Measurements from ENCODE around the gene MYO7A.

Gene MYO7A

DNA sequence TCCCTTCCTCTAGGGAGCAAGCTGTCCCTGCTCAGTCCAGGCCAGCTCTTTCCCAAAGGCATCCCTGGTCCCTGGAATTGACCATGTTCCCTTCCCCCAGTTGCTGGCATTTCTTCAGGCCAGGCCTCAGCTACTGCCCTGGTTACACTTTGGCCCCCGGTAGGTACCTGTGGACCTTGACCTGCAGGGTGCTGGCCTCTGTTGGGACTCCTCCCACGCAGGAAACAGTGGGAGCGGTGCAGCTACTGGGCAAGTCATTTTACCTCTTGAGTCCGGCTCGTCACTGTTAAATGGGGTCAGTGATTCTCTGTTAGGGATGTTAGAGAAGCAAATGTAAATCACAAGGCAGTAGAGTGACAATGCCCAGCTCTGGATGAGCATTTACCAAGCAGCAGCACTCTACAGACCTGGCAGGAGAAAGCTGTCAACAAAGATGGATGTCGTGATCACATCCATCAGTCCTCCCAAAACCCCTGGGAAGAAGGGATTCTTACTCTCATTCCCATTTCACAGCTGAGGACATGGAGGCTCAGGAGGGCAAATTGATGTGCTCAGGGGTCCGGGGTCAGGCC is 16.9 kb downstream of the MYO7A start:
- DNase-seq (ENCODE audit: low read depth in 1 of 2, low spot score in 1 of 2): no peak

GRCh38 chr11:77146261-77147035 is 18.4 kb downstream of the MYO7A start:
- no peak for DNase-seq (ENCODE audit: low read depth in 1 of 2, low spot score in 1 of 2)

- DNase-seq (ENCODE audit: low read depth in 1 of 2, low spot score in 1 of 2): no peak
Measured at GRCh38 chr11:77147036-77147315, 18.9 kb downstream of the MYO7A start.

- no peak for DNase-seq (ENCODE audit: low read depth in 1 of 2, low spot score in 1 of 2)
Measured at GRCh38 chr11:77147668-77148321, 19.7 kb downstream of the MYO7A start.

GRCh38 chr11:77148963-77149715 is 21.1 kb downstream of the MYO7A start:
- DNase-seq (ENCODE audit: low read depth in 1 of 2, low spot score in 1 of 2): no peak

- DNase-seq (ENCODE audit: low read depth in 1 of 2, low spot score in 1 of 2): no peak
Measured at GRCh38 chr11:77149716-77150392, 21.8 kb downstream of the MYO7A start.

DNA sequence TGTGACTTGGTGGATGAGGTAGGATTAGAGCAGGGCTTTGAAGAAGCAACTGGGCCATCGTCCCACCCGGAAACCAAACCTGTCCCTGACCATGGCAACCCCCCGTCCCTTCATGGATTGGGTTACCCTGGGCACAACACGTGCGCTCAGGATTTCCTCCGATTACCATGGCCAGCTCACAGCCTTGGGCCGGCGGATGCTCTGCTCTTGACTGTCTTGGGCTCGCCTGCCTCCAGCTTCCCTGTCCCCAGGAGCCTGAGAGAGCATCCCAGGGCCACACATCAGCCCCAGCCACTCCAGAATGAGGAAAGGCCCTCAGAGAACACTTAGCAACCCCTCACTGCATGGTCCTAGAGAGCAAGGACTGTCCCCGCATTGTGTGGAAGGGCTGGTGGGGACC is 22.8 kb downstream of the MYO7A start:
- DNase-seq (ENCODE audit: low read depth in 1 of 2, low spot score in 1 of 2): no peak

DNA sequence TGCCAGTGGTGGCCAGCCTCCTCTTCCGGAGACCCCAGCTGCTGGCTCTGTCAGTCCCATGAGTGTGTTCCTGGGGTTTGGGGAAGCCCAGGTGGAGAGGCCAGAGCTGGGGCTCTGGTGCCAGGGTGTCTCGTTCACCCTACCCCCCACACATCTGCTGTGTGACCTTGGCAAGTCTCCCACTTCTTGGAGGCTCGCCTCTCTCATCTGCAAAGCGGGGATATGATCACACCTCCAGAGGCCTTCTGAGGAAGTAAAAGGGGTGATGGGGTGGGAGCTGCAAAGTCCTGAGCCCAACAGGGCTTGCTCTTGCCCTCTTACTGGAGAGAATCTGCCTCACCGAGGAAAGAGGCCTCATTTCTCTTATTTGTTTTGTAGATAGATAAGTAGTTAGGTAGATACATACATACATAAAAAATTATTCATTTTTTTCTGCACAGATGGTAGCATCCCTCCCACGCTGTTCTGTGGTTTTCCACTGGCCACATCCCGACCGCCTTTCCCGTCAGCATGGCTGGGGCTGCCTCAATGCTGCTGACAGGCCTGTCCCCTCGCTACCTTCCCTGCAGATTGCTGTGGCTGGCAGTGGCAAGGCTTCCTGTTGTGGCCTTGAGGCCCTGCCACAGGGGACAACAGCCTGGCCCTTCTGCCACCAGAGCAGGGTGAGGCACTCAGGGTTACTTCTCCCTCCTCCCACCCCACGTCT is 23.9 kb downstream of the MYO7A start:
- peak in 1 of 2 donors; percentile 19 for DNase-seq (ENCODE audit: low read depth in 1 of 2, low spot score in 1 of 2)

DNA sequence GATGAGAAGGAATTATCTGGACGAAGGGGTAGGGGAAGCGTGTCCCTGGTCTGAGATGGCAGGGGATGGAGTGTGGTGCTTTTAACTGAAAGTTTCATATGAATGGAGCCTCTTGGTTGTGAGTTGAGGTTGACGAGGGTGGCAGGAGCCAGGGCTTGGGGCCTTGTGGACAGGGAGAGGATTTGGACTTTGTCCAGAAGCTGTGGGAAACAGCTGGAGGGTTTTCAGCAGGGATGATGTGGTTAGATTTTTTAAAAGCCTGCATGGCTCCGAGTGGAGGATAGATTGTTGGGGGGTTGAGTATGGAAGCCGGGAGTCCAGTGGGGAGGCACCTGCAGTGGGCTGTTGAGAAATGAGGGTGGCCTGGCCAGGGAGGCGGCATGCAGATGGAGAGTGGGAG is 24.8 kb downstream of the MYO7A start:
- no peak for DNase-seq (ENCODE audit: low read depth in 1 of 2, low spot score in 1 of 2)

GRCh38 chr11:77153276-77154185 is 25.5 kb downstream of the MYO7A start:
- no peak for DNase-seq (ENCODE audit: low read depth in 1 of 2, low spot score in 1 of 2)

DNA sequence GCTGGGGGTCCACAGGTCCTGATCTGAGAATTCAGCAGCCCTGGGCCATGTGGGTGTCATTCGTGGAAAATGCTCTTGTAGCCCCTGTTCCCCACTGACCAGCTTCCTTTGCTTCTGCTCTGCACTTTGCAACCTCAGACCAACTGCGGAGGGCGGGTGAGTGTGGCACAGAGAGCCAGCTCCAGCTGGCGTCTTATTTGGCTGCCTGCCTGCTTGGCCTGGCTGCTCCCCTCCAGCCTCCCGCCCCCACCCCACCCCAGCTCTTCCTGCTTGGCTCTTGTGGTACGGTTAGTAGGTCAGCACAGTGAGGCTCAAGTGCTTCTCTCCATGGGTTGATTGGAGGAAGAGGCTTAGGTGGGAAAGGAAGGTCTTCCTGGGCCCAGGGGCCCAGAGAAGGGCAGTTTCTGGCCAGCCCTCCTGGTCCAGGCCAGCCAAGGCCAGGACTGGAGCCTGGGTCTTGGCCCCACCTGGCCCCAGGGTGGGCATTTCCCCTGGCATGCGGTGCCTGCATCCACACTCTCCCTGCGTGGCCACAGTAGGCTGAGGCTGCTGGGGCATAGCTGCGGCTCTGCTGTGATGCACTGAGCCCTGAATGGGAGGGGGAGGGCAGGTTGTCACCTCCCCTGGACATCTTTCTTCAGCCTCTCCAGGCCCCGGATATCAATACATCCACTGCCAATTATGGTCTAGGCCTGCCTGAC is 26.5 kb downstream of the MYO7A start:
- no peak for DNase-seq (ENCODE audit: low read depth in 1 of 2, low spot score in 1 of 2)

- no peak for DNase-seq (ENCODE audit: low read depth in 1 of 2, low spot score in 1 of 2)
Measured at GRCh38 chr11:77155082-77155475, 27.0 kb downstream of the MYO7A start.

DNA sequence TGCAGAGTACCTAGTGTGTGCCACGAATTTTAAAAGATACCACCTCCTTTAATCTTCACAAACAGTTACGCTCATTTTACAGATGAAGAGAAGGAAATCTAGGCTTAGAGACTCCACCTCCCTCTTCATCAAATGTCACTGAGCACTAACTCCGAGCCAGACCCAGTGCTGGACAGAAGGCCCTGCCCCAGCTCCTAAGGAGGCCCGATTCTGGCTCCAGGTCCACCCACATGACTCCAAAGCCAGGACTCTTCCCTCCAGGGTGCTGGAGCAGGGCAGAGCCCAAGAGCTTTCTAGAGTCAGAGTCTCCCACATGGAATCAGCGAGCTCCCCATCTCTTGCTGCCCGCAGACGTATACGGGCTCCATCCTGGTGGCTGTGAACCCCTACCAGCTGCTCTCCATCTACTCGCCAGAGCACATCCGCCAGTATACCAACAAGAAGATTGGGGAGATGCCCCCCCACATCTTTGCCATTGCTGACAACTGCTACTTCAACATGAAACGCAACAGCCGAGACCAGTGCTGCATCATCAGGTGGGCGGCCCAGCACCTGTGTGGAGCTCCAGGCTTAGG is 27.6 kb downstream of the MYO7A start:
- no peak for DNase-seq (ENCODE audit: low read depth in 1 of 2, low spot score in 1 of 2)

DNA sequence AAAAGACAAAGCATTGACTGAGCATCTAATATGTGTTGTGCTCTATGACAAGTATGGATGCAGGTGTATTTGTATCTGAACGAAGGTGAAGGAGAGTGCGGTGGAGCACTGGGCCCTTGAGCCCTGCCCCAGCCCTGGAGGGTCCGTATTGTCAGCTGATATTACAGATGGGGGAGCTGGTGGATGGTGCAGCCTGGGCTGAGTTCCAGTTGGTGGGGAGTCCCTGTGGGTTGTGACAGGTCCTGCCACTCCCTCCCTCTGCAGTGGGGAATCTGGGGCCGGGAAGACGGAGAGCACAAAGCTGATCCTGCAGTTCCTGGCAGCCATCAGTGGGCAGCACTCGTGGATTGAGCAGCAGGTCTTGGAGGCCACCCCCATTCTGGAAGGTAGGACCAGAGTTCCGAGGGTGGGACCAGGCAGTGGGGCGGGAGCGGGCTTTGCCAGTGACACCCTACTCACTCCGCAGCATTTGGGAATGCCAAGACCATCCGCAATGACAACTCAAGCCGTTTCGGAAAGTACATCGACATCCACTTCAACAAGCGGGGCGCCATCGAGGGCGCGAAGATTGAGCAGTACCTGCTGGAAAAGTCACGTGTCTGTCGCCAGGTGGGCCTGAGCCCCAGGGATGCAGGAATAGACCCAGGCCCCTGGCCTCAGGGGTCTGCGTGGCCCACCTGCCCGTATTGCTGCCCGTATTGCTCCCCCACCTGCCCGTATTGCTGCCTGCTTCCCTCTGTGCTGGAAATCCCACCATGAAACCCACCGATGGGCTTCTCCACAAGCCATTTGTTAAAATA is 28.6 kb downstream of the MYO7A start:
- no peak for DNase-seq (ENCODE audit: low read depth in 1 of 2, low spot score in 1 of 2)

- no peak for DNase-seq (ENCODE audit: low read depth in 1 of 2, low spot score in 1 of 2)
Measured at GRCh38 chr11:77158041-77158695, 30.1 kb downstream of the MYO7A start.

GRCh38 chr11:77159219-77159936 is 31.3 kb downstream of the MYO7A start:
- DNase-seq (ENCODE audit: low read depth in 1 of 2, low spot score in 1 of 2): no peak

Measured in activated CD4-positive, alpha-beta T cell treated with anti-CD3 and anti-CD28 coated beads, Interleukin-2, amount 50 U/mL, for 24 hours (primary cell).